ENCODE data around the gene PRRC2B.
"Not testable (repeated sequence)": the region's sequence is repeated elsewhere in the genome, so short reads cannot be mapped to it uniquely, and the experiment has no call there.

PRRC2B gene

GRCh38 chr9:131539223-131539923 lies 145.5 kb downstream of the PRRC2B start:
- DNase-seq (ENCODE audit: low spot score), result no peak

- no peak for DNase-seq (ENCODE audit: low spot score)
Observed at GRCh38 chr9:131543141-131543540, 149.3 kb downstream of the PRRC2B start.

GRCh38 chr9:131545003-131545785 lies 151.3 kb downstream of the PRRC2B start, which contains the start of gene PRRT1B:
Gene PRRT1B, plus strand, starts transcription at chr9:131545523. Its CDS starts 93 bp downstream, at chr9:131545616.
- no peak for DNase-seq (ENCODE audit: low spot score)

- no peak for DNase-seq (ENCODE audit: low spot score)
Observed at GRCh38 chr9:131545786-131546335, 152.0 kb downstream of the PRRC2B start.

DNA sequence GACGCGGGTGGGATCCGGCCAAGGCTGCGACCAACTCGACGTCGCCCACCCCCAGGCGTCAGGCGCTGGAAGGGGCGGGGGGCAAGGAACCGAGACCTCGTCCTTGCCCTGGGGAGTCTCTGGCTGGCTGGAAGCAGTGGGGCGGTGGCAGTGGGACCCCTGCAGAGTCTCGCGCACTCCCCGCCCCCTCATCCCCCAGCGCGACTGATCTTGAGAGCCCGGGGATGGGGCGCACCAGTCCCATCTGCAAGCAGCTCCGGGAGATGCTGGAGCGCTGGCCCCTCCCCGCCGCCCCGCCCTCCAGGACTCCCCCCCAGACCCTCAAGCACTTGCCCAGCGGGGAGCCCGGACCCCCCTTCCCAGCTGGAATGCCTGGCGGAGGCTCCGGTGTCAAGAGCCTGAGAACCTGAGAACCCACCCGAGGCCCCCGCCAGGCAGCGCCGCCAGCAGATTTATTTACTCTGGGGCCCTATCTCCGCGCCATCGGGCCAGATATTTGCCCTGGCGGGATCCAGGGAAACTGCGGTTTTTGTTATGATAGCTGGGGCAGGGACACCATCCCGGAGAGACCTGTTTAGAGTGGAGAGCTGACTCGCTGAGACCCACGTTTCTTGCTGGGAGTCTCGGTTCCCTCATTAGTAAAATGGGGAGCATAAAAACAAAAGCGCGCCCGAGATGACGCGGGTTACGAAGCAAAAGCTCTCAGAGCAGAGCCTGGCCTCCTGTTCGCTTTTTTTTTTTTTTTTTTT lies 152.6 kb downstream of the PRRC2B start:
- no peak for DNase-seq (ENCODE audit: low spot score)

- DNase-seq (ENCODE audit: low spot score), result not testable (repeated sequence)
Observed at GRCh38 chr9:131549186-131549585, 155.3 kb downstream of the PRRC2B start.

All from pons (tissue), 1 donor.